ENCODE data around the gene TLE2.
A peak's percentile ranks its signal among the peaks of the same experiment; 100 is the strongest.
"Not testable (repeated sequence)": the region's sequence is repeated elsewhere in the genome, so short reads cannot be mapped to it uniquely, and the experiment has no call there.

TLE2 gene

GRCh38 chr19:3055741-3056416 lies 26.8 kb upstream of the TLE2 start:
- no peak for DNase-seq

GRCh38 chr19:3054972-3055740 lies 26.1 kb upstream of the TLE2 start:
- no peak for DNase-seq

GRCh38 chr19:3054265-3054971 lies 25.3 kb upstream of the TLE2 start:
- no peak for DNase-seq

GRCh38 chr19:3053780-3054179 lies 24.7 kb upstream of the TLE2 start:
- no peak for DNase-seq

GRCh38 chr19:3053218-3053621 lies 24.1 kb upstream of the TLE2 start:
- no peak for DNase-seq

- not testable (repeated sequence) for DNase-seq
These were observed 20.9 kb upstream of the TLE2 start for GRCh38 chr19:3050016-3050415.

- no peak for DNase-seq
These were observed 20.0 kb upstream of the TLE2 start for GRCh38 chr19:3049089-3049488.

GRCh38 chr19:3048190-3048533 lies 19.1 kb upstream of the TLE2 start:
- no peak for DNase-seq

- DNase-seq = peak; percentile 99
These were observed 18.6 kb upstream of the TLE2 start for GRCh38 chr19:3047496-3048189.

GRCh38 chr19:3046698-3047495 lies 17.8 kb upstream of the TLE2 start:
- peak; percentile 39 for DNase-seq

- DNase-seq = no peak
These were observed 17.0 kb upstream of the TLE2 start for GRCh38 chr19:3045885-3046697.

- DNase-seq = no peak
These were observed 16.1 kb upstream of the TLE2 start for GRCh38 chr19:3045191-3045590.

GRCh38 chr19:3042621-3043267 lies 13.7 kb upstream of the TLE2 start:
- DNase-seq = no peak

- no peak for DNase-seq
These were observed 12.9 kb upstream of the TLE2 start for GRCh38 chr19:3041761-3042620.

GRCh38 chr19:3041327-3041726 lies 12.2 kb upstream of the TLE2 start:
- no peak for DNase-seq

- DNase-seq = no peak
These were observed 10.6 kb upstream of the TLE2 start for GRCh38 chr19:3039641-3040077.

- DNase-seq = no peak
These were observed 10.0 kb upstream of the TLE2 start for GRCh38 chr19:3039125-3039524.

- DNase-seq = no peak
These were observed 9.1 kb upstream of the TLE2 start for GRCh38 chr19:3038214-3038613.

- not testable (repeated sequence) for DNase-seq
These were observed 8.0 kb upstream of the TLE2 start for GRCh38 chr19:3036977-3037544.

Data from hematopoietic multipotent progenitor cell treated with erythropoietin and hydrocortisone succinate and interleukin-3 and kit ligand, for 6 days (in vitro differentiated cells).